C4-2B (cell line): ENCODE measurements around the gene CCKAR.

ENCODE experiments used
- ZFX ChIP-seq: fragments of 450-650 bp; IDR thresholded peaks from 2 replicates; pipeline ENCODE4 v1.6.1; 2017
- TF ChIP-seq, protein P1 (sequence below): fragments of 450-650 bp; conservative IDR thresholded peaks from 2 replicates; pipeline ENCODE4 v1.5.1; 2017; ENCODE audit warnings: mild to moderate bottlenecking

DNA sequence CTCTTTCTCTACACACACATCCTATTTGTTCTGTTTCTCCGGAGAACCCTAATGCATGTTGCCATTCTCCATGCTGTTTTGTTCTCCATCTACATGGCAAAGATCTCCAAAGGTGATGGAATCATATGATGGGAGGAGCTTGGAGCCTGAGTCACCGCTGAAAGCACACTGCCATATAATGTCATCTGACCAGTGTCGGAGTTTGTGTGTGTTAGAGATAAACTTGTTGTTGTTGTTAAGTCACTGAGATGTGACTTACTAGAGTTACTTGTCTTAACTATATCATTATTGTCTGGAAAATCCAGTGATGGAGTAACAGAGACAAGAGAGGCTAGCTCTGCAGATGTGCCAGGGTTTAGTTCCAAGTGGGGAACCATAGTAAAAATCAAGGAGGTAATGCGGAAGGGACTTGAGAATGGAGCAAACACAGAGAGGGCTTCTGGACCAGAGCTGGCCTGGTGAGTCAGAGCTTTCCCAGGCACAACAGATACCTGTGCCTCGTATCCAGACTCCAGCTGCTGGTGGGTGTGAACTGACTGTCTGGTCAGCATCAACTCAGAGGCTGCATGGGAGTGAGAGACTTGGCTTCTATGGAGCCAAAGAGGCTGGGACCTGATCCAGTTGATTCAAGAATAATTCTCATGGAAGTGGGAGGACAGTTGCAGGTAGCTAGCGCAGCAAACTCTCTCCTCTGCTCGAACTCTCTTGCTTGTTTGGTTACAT, 30.6 kb upstream of the CCKAR start:
- TF ChIP-seq, protein P1, sequence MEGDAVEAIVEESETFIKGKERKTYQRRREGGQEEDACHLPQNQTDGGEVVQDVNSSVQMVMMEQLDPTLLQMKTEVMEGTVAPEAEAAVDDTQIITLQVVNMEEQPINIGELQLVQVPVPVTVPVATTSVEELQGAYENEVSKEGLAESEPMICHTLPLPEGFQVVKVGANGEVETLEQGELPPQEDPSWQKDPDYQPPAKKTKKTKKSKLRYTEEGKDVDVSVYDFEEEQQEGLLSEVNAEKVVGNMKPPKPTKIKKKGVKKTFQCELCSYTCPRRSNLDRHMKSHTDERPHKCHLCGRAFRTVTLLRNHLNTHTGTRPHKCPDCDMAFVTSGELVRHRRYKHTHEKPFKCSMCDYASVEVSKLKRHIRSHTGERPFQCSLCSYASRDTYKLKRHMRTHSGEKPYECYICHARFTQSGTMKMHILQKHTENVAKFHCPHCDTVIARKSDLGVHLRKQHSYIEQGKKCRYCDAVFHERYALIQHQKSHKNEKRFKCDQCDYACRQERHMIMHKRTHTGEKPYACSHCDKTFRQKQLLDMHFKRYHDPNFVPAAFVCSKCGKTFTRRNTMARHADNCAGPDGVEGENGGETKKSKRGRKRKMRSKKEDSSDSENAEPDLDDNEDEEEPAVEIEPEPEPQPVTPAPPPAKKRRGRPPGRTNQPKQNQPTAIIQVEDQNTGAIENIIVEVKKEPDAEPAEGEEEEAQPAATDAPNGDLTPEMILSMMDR, result no peak
- TF ChIP-seq ZFX, result no peak
